Lower leg skin (tissue), 3 donors: Measurements from ENCODE around the gene LRRN4CL.

ENCODE experiments used
- POLR2A ChIP-seq, 2 donors: fragments of 450-650 bp; IDR thresholded peaks; one replicate each; pipeline ENCODE4 v1.6.1; 2016 to 2017; ENCODE audit warnings: antibody characterized with exemption in 2 of 2, mild to moderate bottlenecking in 1 of 2, moderate library complexity in 1 of 2
- TF ChIP-seq, protein P1 (sequence below), 3 donors: fragments of 450-650 bp; IDR thresholded peaks; one replicate each; pipeline ENCODE4 v1.5.1; 2016; ENCODE audit warnings: antibody characterized with exemption in 3 of 3, mild to moderate bottlenecking in 3 of 3, moderate library complexity in 2 of 3

GRCh38 chr11:62664405-62665074 is 24.8 kb downstream of the LRRN4CL start:
- TF ChIP-seq, protein P1, sequence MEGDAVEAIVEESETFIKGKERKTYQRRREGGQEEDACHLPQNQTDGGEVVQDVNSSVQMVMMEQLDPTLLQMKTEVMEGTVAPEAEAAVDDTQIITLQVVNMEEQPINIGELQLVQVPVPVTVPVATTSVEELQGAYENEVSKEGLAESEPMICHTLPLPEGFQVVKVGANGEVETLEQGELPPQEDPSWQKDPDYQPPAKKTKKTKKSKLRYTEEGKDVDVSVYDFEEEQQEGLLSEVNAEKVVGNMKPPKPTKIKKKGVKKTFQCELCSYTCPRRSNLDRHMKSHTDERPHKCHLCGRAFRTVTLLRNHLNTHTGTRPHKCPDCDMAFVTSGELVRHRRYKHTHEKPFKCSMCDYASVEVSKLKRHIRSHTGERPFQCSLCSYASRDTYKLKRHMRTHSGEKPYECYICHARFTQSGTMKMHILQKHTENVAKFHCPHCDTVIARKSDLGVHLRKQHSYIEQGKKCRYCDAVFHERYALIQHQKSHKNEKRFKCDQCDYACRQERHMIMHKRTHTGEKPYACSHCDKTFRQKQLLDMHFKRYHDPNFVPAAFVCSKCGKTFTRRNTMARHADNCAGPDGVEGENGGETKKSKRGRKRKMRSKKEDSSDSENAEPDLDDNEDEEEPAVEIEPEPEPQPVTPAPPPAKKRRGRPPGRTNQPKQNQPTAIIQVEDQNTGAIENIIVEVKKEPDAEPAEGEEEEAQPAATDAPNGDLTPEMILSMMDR (IDR thresholded peaks at IDR 0.05) = no peak
- TF ChIP-seq POLR2A (IDR thresholded peaks at IDR 0.05) = no peak
